ENCODE results near the gene ADCY2.

The ADCY2 gene

DNA sequence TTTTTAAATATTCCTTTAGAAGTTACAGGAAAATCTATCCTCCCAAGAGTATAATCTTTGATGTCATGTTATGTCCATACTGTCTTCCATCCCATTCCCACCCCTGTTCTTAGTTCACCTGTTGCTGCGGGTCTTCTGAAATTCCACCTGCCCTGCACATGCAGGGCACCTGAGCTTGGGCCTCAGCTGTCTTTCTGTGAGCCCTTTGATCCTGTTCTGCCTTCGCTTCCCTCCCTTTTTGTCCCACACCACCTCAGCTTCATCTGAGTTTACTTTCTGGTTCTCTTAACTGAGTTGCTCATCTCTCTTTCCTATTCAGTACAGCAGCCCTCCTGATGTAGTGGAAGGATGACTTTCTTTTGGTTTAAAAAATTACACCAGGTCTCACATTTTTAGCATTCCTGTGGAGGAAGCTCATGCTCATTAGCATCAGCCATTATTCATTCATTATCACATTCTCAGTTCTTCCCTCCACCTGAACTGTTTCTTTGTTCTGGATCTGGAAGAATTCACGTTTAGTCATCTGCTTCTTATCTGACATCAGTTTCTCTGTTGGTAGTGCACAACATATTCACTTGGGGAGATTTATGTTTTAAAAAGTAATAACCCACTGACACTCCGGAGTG is 211.0 kb downstream of the ADCY2 start:
- DNase-seq, result no peak

DNA sequence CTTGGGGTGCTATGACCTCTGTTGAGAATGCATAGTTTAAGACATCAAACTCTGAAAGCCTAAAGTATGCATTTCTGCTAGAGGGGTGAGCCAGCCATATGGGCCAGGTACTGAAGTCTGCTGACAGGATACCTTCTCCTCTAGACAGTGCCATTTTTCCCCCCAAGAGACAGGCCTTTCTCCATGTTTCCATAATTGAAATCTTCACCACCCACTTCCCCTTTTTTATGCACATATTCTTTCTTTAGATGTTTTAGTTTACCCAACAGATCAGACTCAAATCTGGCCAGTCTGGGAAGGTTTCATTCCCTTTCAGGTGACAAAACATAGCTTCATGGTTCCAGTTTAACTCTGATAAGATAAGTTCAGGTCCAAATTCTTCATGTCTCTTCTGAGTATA is 212.8 kb downstream of the ADCY2 start:
- no peak for DNase-seq

DNA sequence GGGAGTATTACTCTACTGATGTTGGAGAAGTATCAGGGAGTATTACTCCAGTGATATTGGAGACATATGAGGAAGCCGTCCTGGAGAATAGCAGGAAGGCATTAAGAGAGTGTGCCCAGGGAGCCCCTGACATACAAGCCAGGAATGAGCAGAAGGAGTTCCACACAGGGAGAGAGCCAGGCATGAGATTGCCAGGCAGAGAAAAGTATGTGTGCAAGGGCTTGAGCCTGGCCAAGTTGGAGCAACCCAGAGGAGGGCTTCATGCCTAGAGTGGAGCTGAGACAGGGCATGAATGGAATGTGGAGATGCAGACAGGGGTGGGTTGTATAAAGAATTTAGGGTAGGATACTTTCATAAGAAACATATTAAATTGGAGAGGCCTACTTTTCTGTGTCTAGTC is 213.8 kb downstream of the ADCY2 start:
- DNase-seq, result no peak

DNA sequence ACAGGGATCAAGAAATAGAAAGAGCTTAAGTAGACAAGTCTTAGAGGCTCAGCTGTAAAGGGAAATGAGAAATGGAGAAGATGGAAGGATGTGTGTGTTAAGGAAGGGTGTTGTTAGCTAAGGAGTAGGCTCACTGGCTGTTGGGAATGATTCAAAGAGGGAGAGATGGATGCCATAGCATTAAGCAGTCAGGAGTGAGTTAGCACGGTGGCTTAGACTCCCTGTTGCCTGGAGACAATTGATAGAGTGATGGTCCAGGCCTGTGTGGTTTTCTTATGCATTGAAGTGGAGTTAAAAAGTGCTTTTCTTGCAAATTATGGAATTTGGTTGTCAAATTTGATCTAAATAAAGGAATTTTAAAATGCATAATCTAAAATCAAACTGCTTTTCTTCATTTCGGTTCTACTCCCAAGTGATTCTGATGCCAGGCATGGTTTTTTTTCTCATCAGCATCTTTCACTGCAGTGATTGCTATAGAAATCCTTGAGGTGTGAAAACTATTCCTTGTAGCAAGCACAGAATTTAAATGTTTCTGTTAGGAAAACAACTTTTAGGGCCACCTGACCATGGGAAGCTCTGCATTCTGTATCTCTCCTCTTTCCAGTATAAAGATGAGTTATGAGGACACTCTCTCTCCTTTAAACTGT is 214.7 kb downstream of the ADCY2 start:
- DNase-seq, result no peak

DNA sequence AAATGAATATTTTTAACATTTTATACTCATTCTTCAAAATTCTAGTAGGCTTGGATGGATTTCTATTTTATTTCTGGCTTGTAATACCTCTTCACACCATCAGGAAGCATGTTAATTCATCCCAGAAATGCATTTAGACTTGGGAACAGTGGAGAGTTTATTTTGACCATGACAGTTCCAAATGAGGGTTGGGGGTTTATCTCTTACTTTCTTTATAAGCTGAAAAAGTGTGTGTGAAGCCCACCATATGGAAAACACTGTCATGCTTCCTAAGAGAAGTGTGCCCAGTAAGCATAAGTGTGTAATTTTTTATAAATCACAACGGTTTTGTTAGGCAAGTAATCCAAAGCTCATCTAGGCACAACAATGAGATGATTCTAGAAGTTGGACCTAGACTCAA is 215.6 kb downstream of the ADCY2 start:
- no peak for DNase-seq

DNA sequence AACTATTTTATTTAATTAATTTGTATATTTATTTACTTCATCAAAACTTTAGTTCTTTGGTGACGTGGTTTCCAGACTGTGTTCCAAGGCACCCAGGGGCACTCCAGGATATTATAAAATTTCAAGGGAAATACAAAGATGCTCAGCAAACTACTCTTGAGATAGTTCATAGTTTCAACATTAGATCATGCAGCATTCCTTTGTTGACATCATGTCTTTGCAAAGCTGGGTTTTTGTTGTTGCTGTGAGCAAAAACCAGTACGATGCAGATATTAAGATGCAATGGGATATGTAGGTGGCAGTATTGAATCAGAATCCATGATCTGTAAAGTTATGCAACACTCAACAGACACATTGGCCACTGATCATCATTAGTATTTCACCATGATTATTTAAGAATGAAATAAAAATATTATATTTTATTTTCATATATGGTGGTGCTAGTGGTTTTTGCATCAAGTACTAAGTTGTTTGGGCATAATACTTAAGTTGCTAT is 219.7 kb downstream of the ADCY2 start:
- no peak for DNase-seq

DNA sequence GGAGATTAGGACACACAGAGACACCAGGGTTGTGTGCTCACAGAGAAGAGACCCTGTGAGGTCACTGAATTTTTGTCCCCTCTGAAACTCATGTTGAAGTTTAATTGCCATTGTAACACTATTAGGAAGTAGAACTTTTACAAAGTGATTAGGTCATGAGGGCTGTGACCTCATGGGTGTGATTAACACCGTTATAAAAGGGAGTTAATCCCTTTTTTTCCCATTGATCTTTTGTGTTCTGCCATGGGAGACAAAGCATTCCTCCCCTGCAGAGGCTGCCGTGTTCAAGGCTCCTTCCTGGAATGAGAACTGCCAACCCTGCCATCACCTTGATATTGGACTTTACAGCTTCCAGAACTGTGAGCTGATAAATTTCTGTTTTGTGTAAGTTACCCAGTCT is 221.0 kb downstream of the ADCY2 start:
- DNase-seq, result no peak

DNA sequence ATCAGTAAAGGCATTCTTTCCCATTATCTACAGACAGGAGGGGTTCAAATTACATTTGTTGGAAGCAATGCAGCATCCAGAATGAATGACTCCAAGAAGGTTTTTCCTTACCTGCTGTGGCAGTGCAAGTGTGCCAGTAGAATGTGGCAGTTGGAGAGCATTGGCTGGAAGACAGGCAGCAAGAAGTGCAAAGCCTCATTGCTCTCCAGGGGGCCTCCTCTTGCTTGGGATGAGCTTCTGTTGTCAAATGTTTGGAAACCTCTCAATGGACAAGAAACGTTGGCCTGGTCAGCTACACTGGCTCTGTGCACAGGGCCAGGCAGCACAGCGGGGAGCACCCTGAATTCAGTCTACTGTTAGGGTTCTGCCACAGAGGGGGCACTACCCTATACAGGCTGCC is 226.6 kb downstream of the ADCY2 start:
- no peak for DNase-seq

DNA sequence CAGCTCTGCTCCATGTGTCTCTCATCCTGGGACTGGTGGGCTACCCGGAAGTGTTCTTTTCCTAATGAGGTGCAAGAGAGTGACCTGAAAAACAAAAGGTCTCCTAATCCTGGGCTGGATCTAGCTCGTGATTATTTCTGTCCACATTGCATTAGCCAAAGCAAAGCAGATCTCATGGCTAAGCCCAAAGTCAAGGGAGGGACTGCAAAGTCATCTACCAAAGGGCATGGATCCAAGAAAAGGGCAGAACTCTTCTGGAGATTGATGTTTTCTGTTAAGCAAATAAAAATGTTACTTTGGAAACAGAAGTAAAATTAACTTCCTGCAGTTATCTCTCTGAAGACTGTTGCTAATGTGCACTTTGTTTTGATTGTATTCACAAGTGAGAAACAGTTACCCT is 229.8 kb downstream of the ADCY2 start:
- no peak for DNase-seq

DNA sequence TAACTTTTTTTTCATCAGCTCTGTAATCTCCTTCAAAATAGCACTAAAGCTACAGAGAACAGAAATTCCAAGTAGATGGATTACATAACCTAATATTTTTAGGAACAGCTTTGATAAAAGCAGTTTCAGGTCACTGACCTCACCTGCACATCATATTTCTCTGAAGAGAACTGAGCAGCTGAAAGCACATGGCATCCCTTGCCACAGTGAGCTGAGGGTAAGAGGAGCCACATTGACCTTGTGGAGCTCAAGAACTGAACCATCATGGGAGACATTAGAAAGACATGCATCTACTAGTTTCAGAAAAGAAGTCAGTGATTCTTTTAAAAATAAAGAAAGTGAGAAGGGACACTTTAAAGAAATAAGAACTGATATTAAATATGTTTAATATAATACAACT is 232.3 kb downstream of the ADCY2 start:
- no peak for DNase-seq

DNA sequence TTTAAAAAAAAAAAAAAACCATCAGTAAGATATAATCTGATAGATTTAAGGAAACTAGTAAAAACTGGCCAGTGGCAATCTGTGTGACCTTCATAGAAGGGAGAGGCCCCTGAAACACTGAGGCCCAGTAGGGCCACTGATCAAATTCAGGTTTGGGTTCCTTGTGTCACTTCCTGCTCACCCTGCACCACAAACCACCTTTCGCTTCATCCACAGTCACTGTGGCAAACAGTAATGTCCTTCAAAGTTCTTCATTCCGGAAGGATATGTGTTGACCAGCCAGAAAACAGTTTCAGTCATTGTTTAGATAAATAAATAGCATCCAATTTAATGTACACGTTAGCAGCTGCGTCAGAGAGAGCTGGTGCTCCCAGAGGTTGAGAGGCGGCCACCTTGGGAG is 232.9 kb downstream of the ADCY2 start:
- DNase-seq, result no peak

DNA sequence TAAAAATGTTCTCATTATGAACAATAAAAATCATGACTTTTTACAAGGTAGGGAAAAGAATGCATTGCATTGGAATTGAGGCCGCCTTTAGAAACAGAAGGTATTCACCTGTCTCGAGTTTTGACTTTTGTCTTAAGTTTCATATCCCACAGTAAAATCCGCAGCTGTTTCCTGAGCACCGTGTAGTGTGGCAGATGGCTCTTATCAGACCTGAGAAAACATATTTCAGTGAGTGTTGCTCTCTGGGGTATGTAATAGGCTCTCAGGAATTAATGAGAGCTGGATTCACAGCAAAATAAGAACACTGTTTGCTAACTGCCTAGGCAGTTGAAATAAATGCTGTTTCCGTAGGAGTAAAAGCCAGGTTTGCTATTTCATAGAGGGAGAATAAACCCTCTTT is 233.6 kb downstream of the ADCY2 start:
- DNase-seq, result peak; percentile 14 to 27

DNA sequence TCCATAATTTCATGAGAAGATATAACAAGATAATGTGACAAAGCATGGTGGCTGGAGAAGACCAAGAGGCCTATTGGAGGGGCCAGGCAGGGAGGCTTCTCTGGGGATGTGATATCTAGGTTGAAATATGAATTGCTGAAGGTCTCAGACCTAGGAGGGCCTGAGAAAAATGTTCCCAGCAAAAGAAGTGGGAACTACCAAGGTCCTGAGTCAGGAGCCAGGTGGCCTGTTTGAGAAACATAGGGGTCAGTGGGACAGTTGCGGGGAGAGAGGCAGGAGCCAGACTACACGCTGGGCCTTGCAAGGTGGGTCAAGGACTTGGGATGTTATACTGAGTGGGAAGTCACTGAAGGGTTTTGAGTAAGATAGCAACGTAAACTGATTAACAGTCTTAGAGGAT is 238.9 kb downstream of the ADCY2 start:
- DNase-seq, result no peak

DNA sequence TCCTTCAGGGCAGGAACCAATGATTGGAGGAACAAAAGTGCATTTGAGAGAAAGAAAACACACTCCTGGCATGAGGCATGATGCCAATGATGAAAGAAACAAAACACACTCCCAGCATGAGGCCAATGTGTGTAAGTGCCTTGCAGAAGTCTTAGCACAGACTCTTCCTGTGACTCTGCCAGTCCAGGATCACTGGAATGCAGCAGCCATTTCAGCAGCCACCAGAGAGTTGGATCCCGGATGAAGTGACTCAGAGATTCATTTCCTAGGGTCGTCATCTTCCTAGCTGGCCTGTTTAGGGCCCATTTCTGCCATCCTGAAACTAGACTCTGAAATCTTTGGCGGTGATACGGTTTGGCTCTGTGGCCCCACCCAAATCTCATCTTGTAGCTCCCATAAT is 242.5 kb downstream of the ADCY2 start:
- no peak for DNase-seq

DNA sequence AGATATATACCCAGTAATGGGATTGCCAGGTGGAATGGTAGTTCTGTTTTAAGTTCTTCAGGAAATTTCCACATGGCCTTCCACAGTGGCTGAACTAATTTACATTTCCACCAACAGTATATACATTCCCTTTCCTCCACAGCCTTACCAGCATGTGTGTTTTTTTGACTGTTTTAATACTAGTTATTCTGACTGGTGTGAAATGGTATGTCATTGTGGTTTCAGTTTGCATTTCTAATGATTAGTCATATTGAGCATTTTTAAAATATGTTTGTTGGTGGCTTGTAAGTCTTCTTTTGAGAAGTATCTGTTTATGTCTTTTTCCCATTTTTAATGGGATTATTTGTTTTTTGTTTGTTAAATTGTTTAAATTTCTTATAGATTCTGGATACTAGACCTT is 246.1 kb downstream of the ADCY2 start:
- no peak for DNase-seq

DNA sequence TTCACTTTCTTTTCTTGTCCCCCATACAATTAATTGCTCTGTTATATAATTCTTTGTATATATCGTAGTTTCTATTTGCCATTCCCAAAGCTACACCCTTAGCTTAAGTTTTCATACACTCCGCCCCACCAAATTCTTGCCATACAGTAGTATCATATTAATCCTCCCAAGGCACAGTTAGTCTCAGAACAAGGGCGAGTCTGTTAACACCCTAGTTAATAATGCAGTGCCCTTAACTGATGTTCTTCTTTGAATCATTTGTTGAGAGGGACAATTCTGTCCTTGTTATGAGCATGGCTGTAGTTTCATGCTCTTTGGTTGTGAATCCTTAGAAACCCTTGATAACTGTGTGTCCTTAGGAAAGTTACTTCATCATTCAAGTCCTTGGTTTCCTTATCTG is 248.8 kb downstream of the ADCY2 start:
- DNase-seq, result no peak

DNA sequence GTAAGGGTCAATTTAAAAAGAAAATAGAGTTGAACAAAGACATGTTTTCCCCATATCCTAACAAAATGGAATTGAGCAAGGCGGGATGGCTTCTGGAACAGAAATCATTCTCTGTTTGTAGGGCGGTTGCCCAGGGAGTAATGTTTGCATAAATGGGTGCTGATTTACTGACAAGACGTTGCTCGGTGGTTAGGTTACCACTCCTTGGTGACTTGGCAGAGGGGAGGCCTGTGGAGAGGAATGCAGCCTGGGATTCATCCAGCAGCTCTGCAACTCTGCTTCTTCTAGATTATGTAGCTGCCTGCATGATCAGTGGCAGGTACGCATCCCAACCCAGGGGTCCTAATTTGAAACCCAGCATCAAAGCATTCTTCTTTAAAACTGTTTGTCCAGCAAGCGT is 254.8 kb downstream of the ADCY2 start:
- no peak for DNase-seq

DNA sequence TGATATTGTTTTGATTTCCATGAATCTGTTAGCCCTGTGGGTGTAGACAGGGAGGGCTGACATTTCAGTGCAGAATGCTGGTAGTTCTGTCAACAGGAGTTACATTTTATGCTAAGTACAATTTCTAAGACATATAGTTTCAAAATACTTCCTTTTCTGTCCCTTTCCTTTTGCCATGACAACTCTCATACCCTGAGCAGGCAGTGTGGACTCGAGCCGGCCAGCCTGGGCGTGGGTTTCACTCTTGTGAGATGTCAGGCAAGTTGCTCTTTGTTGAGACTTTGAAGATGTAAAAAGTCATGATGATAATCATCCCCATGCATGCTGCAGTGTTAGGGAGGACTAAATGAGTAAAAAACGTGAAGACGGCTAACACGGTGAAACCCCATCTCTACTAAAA is 257.1 kb downstream of the ADCY2 start:
- no peak for DNase-seq

DNA sequence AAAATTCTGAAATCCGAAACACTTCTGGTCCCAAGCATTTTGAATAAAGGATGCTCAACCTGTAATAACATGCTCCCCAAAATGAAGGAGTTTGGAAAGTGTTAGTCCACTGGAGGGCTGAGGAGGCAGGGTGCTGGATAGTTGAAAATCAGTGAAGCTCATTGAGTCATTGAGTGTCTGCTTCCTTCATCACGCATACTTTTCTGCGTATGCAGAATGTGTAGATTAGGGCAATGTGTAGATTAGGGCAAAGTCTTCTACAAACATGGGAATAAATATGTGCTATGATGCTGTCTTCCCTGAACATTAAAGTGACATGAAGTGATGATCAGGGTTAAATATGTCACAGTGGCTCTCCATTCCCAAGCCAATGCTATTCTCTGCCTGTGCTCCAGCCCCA is 261.2 kb downstream of the ADCY2 start:
- DNase-seq, result no peak

DNA sequence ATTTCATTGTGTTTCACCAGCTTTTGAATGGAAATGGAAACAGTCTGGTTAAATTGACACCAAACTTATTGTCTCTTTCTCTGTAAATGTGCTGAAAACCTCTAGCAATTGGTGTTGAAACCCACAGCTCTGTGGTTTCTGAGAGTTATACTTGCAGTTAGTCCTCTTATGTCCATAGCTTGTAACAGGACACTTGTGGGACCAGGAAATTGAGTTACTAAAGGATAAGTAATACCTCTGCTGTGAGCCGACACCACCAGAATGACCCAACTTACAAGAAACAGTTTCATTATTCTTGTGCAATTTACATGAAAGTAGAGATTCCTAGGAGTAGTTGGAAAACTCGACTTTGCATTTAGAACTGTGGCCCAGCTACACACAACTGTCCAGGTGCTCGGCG is 263.5 kb downstream of the ADCY2 start:
- no peak for DNase-seq

DNA sequence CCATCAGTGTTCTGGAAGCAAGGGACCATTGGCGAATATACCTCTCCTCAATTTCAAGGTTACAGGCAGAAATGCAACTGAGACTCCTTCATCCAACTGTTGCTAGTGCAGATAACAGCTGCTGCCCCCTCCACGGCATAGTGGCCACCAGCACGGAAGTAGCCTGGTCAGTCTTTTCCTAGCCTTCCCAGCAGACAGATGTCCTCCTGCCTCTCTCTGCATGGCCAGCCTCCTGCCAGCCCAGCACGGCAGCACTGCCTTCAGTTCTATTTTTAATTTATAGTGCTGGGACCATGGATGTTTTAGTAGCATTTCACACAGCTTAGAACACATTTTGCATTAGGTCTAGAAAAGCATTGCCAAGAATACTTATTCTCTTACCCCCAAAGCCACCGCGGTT is 266.4 kb downstream of the ADCY2 start:
- DNase-seq, result no peak

DNA sequence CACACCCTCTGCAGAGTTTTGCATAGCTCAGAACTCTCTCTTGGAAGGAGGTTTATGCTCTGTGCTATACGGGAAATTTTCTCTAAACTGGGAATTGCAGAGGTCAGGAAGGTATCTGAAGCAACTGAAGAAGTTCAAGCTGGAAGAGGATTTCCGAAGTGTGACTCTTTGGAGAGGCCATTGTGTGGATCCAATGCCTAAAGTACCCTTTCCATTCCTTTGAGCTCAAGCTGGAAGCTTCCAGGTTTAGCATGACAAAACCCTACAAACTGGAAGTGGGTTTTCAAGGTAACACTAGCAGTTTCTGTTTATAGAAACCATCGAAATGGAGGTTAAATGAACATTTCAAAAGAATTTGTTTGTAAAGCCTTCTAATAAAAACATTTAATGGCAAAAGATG is 267.9 kb downstream of the ADCY2 start:
- no peak for DNase-seq

DNA sequence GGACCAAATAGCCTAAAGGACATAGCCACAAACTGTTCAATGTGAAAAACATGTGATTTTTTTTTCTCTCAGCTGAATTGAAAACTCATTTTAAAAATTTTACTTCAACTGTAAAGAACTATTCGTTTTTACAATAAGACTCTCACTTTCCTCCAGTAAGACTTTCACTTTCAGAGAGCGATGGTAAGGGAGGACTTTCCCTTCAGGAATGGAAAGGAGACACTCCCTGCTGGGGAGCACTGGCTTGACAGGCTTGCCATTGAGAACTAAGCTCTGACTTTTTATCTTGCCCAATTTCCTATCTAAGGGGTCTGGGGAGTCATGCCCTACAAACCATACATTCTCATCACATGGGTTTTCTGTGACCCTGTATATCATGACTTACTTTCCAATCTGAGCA is 268.3 kb downstream of the ADCY2 start:
- DNase-seq, result no peak

DNA sequence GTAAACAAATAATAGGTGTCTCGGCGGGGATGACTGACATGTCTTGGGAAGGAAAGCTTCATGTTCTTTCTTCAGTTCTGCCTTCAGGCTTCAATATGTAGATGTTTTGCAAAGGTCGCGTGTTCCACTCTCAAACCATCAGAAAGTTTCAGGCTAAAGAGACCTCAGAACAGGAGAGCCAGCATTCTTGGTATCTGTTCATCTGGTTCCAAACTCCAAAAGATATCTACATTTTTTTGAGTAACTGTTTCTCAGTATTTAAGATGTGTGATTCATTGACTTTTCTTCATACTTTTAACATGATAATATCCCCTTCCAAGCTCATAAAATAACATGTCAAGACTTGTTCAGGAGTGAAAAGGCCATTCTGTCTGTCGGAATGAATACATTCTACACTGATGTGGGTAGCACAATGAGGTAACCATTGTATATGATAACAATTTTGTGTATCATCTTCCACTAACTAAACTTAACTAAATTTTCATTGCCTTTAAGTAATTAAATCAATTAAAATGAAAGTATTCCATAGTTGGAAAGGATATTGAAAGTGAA is 271.4 kb downstream of the ADCY2 start:
- no peak for DNase-seq

DNA sequence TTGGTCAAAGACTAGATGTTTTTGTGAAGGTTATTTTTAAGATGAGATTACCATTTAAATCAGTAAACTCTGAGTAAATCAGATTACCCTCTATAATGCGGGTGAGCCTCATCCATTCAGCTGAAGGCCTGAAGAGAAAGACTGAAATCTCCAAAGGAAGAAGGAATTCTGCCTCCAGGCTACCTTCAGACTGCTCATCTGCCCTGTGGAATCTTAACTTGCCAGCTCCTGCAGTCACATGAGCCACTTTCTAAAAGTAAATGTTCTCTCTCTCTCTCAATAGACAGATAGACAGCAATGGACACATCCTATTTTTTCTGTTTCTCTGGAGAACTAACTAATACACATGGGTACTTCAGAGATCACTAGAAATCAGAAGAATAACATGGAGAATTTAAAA is 272.2 kb downstream of the ADCY2 start:
- no peak for DNase-seq
